GM18870 (cell line): ENCODE results near the gene C16orf89.
"Not testable (repeated sequence)": the region's sequence is repeated elsewhere in the genome, so short reads cannot be mapped to it uniquely, and the experiment has no call there.

Source experiments
- ATAC-seq: cut with Tn5 transposase; IDR thresholded peaks from one replicate; pipeline ENCODE4 v1.9.1; 2021; ENCODE audit warnings: moderate library complexity; ENCODE audit not compliant: unreplicated experiment

C16orf89 gene, protein sequence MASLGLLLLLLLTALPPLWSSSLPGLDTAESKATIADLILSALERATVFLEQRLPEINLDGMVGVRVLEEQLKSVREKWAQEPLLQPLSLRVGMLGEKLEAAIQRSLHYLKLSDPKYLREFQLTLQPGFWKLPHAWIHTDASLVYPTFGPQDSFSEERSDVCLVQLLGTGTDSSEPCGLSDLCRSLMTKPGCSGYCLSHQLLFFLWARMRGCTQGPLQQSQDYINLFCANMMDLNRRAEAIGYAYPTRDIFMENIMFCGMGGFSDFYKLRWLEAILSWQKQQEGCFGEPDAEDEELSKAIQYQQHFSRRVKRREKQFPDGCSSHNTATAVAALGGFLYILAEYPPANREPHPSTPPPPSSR

DNA sequence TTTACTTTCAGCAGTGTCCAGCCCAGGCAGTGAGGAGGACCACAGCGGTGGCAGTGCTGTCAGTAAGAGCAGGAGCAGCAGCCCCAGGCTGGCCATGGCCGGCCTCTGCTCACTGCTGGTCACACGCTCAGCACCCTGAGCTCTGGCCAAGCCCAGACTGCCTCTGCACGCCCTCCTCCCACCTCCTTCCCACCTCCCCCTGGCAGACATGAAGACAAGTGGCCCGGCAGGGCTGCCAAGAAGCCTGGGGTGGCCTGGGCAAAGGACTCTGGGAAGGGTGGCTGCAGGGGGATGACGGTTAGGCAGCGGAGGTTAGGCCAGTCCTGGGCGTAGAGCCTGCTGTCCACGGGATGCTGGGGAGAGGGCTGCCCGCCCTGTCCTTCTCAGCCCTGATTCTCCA is at the start of gene C16orf89:
Gene C16orf89, minus strand, starts transcription at position 144 of the 400 bp plus-strand sequence. Its CDS starts 48 bp downstream, at position 96.
- ATAC-seq = no peak

DNA sequence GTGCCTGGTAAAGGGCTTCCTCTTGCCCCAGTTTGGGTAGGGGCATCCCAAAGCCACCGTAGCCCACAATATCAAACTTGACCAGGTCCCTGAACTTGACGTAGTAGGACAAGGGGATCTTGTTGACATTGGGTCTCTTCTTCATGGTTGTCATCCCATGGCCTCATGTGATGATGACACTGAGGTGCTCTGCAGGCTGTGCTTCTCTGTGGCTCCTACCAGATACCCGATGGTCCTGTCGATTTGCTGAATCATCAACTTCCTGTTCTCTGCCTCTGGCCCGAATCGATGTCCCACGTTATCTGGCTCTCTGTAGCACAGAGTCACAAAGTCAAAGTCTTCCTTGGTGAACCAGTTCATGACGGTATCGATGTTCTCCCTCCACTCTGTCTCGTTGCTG is 45.2 kb upstream of the C16orf89 start:
- not testable (repeated sequence) for ATAC-seq

DNA sequence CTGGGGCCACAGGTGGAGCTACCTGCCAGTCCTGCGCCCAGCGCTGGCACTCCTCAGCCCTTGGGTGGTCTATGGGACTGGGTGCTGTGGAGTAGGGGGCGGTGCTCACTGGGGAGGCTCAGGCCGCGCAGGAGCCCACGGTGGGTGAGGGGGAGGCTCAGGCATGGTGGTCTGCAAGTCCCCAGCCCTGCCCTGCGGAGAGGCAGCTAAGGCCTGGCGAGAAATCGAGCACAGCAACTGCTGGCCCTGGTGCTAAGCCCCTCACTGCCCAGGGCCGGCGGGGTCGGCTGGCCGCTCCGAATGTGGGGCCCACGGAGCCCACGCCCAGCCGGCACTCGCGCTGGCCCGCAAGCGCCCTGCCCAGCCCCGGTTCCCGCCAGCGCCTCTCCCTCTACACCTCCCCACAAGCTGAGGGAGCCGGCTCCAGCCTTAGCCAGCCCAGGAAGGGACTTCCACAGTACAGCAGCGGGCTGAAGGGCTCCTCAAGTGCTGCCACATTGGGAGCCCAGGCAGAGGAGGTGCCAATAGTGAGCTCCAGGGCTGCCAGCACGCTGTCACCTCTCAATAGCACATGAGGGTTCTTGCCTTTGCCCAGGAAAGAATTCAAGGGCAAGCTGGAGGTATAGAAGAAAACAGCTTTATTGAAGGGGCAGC is 42.9 kb upstream of the C16orf89 start:
- no peak for ATAC-seq

DNA sequence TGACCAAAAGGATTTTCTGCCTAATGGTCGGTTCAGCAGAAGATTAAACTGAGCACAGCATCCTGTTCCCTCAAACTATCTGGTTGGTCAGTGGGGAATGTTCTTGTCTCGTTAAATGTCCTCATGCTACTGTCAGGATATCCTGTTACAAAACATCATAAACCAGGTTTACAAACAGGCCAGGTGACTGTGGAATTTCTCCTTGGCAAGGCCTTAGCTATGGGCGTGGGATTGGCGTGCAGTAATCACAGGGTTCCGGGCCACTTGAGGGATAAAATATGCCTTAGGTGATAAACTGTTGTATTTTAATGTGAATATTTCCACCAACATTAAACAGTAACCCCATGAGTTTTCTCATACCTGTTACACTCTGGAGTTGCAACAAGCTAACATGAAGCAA is 39.3 kb upstream of the C16orf89 start:
- ATAC-seq = not testable (repeated sequence)

DNA sequence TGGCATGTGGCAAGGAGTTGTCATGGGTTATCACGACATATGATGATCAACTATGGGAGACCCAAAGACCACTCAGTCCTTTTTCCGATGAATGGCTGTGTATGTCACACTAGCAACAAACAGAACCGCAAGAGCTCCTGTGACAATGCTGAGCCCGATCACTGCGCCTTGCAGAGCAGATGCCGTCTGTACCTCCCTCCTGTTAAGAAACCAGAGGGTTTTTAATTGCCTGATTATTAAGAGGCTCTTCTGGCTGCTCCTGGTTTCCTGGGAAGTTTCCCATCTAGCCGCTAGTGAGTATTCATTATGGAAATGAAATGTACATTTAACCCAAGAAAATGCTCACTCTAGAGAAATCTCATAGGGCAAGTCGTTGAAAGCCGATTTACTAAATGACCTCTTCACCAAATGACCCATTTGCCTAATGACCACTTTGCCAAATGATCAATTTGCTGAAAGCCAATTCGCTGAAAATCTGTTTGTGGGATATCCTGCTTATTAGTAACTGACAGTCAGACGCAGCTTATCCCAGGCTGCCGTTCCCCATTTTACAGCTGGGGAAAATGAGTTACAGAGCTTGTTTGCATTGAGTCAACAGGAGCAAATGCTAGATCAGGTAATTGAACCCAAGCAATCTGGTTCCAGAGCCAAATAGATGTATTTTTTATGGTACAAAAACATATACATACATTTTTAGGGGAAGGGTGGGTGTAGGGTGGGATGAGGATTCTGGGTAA is 37.7 kb upstream of the C16orf89 start:
- not testable (repeated sequence) for ATAC-seq

DNA sequence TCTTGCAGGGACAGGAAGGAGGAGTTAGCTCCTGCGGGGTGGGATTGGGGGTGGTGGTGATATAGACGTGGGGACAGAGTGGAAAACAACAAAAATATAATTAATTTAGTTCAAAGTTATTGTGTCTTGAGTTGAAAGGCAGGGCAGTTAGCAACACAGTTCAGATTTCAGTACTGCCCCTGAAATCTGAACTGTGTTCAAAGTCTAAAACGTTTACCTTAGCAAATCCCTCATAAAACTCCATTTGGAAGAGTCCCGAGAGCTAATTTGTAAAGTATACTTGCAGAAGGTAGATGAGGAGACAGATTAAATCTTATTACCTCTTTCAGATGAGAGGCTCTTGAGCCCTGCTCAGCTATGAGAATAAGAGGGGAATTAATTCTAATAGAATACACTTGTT is 33.4 kb upstream of the C16orf89 start:
- not testable (repeated sequence) for ATAC-seq

DNA sequence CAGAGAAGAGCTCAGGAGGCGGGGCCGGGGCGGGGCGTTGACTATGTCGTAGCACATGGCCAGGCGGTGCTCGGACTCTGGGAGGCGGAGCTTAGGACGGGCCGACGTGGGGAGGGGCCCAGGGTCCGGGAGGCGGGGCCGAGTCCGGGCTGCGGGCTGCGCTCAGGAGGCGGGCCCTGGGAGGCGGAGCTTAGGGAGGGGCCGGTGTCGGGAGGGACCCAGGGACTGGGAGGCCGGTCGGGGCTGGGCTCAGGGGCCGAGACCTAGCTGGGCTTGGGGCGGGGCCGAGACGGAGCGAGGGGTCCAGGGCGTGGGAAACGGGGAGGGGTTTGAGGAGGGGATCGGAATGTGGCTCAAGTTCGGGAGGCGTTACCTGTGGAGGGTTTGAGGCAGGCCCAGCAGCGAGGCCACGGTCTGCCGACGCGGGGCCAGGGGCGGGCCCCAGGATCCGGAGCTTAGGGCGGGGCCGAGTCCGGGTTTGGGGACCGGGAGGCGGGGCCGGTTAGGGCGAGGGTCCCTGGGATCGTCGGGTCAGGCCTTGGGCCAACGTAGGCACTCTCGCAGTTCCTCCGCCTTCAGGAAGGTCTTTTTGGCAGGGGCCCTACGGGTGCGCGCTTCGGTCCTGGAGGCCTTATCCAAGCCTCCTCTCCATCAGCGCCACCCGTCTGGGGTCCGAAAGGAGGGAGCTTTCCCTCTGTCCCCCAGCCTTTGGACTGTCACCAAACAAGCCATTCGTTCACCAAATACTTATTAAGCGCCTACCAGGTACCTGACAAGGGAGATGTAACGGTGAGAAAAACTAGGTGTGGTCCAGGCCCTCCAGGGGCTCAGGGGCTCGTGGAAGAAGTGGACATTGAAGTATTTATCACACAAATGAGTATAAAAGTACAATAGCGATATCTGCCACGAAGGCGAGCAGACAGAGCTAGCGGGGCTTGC is 32.7 kb upstream of the C16orf89 start:
- peak; percentile 70 for ATAC-seq

DNA sequence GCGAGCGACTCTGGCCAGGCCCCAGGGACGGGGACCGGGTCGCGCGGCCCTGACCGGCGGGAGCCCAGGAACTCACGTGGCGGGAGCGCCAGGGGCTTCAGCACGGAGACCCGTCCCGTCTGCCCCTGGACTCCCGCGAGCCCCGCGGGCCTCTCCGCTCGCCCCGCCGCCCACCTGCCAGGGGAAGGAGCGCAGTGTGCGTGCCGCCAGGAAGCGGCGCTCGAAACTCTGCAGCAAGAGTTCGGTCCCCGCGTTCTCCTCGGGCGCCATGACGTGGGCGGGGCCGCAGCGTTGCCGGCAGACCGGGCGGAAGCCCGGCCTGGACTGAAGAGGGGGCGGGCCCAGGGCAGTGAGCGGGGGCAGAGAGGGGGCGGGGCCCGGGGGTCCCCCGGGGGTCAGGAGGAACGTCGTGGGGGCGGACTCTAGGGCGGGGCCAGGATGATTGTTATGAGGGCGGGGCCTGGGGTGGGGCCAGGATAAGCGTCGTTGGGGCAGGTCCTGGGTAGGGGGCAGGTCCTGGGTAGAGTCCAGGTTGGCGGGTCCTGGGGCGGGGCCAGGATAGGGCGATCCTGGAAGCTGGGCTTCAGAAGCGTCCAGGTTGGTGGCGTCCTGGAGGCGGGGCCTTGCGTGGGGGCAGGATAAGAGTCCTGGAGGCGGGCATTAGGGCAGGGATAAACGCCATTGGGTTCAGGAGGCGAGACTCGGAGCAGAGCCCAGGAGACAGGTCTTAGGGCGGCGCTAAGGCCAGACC is 31.9 kb upstream of the C16orf89 start, which contains the start of gene EEF2KMT:
Gene EEF2KMT, minus strand, starts transcription at position 326 of the 751 bp plus-strand sequence. Its CDS starts 56 bp downstream, at position 270.
- peak; percentile 42 for ATAC-seq

DNA sequence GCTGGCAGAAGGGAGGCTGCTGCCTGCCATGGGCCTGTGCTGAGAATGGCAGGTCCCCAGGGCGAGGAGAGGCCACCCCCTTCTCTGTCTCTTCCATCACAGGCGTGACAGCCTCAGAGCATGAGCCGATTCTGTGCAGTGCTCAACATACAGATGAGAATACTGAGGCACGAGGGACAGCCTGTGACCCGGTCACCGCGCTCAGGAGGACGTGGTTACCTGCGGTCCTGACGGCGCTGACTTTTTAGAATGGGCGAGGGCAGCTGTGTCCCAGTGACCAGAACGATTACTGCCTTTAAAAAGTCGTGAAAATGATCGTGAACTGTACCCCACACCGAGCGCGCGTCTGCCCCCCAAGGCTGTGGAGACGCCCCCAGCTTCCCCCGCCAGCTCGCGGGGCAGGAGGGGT is 31.3 kb upstream of the C16orf89 start:
- not testable (repeated sequence) for ATAC-seq

DNA sequence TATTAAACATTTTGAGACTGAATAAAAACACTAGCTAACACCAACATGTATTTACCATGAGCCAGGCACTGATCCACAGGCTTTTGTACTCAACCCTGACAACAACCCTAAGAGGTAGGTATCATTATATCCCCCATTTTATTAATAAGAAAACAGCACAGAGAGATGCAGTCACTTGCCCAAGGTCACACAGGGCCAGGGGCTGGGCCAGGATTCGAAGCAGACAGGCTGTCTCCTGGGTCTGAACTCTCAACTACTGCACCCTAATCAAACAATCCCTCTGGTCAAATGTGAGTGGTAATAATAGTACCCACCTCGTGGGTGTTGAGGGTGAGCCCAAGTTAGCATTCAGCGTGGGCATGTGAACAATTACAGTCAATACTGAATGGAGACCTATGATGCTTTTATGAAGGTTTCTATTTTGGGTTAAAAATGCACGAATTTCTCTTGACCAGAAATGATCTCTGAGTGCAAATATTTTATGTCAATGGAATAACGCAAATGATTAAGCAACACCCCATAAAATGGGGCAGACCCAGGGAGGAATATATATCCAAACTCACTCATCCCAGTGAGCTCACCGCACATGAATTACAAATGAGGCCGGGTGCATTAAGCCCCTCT is 30.8 kb upstream of the C16orf89 start:
- ATAC-seq = not testable (repeated sequence)

DNA sequence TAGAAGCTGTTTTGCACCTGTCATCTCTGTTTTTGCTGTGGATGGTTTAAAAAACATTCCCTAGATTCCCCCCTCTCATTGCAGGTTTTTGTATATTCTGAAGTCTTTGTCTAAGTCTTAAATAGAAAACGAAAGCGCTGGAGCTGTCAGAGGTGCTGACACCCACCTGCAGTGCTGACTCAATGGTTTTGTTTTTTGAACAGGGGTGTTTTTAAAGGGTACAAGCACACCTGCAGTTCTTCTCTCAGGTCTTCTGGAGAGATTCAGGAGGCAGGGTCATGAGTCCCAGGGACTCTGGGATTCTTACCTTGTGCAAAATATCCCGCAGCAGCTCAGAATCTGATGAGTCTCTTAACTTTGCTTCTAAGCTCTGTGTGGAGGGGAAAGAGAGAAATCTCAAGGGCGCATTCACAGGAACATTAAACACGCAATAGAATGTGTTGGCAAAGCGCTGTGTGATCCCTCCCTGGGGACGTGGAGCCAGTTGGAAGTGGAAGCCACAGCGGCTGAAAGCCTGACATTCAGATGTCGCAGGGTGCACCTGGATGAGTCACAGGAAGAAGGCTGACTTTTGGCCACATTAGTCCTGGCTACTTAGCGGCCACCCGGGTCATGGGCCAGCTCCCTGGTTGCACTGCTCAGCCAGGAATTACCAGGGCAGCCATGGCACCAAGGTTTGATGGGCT is 29.5 kb upstream of the C16orf89 start:
- not testable (repeated sequence) for ATAC-seq

DNA sequence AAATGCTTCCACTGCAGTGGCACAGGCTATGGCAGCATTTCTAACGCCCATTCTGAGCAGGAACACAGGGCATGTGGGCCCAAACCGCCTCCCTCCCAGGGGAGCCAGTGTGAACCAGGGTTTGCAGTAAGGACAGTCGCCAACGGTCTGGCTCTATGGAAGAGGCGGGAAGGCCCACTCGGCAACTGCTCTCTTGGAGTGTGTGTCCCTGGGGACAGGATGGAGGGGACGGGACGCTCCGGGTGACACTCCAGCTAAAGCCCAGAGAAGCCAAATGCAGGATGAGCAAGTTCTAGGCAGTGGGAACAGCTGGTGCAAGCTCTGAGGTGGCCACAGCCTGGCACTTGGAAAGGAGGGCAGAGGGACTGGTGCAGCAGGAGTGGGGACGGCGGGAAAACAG is 28.0 kb upstream of the C16orf89 start:
- ATAC-seq = not testable (repeated sequence)

DNA sequence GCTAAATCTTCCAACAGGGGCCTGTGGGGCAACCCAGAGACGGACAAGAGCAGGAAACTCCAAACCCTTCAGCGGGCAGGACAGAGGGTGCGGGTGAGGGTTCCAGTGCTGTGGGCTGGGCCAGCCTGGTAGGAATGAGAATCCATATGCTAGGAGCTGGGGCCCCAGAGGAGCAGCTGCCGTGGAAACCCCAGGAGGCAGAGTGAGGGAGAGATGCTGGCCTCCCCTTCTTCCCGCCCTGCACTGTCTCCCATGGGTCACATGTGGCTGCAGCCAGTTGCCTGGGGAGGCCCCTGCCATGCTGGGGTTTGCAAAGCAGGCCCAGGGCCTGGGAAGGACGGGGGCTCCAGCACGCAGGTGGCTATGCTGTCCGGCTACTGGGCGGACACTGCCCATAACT is 27.3 kb upstream of the C16orf89 start:
- ATAC-seq = not testable (repeated sequence)

DNA sequence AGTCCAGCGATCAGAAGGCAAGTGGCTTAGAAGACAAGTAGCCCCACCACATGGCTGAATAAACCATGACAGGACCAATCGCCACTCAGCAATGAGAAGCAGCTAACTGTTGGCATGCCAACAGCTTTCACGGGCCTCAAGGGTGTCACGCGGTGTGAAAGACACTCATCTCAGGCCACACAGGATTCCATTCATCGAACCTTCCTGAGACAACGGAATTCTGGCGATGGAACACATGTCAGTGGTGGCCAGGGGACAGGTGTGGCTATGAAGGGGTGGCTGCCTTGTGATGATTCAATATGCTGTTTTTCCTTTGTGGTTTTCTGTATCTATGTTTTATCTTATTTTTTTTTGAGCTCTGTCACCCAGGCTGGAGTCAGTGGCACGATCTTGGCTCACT is 24.8 kb upstream of the C16orf89 start:
- ATAC-seq = not testable (repeated sequence)

DNA sequence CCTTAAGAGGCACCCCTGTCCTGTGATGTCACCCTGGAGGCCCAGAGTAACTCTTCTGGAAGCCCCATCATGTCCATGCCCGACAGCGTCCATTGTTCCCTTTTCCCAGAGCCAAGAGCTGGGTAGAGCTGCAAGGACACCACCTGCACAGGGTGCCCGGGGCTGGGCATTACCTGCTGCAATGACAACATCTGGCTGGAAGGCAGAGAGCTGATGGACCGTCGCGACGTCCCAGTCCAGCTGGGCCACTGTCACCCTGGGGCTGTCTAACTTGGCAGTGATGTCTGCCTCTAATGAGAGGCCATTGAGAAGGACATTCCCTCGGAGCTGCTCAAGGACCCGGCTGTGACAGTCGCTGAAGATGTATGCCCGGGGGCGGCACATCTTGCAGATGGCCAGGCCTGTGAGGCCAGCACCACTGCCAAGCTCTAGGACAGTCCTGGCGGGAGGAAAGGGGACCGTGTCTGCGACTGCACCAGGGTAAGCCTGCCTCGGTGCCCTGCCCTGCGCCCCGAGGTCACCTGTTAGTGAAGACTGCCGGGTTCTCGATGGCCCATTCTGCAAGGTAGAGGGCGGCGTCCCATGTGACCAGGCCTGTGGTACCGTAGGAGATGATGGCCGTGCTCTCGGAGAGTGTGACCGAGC is 24.3 kb upstream of the C16orf89 start:
- ATAC-seq = not testable (repeated sequence)

DNA sequence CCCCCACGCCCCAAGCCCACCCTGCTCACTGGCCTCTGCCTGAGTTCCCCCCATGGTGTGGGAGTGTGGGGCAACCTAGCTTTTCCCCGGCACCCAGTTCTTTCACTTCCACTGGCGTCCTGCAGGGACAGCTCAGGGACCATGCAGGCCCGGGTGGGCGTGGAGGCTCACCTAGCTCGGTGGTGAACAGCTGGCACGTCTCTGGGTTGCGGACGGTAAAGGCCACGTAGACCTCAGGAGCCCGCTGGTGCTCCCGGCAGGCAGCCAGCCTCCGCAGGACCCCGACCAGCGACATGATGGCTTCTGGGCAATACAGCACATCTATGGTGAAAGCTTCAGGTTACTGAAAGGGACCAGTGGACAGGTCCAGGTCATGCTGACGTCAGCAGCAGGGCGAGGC is 23.2 kb upstream of the C16orf89 start:
- not testable (repeated sequence) for ATAC-seq

DNA sequence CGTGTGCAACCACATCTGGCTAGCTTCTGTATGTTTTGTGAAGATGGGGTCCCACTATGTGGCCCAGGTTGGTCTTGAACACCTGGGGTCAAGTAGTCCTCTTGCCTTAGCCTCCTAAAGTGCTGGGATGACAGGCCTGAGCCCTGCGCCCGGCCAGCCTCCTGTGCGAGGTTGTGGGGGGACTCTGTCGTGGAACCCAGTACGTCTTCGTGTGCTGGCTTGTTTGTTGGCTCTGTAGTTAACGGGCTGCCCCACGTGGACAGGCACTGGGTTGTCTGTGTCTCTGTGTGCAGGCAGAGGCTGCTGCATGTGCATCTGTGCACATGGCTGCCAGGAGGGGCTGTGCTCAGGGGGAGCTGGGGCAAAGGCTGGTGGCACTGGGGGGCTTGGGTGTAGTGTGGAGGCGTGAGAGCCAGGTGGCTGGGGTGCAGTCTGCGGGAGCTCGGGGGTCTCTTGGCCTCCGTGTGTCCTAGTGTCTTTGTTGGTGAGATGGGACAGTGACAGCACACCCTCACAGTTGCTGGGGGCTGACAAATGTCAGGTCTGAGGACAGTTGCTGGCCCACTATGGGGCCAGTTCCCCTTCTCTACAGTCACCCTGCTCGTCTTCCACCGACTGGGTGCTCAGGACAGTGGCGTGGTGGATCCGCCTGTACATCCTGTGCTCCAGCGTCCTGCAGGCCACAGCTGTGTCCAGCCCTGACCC is 22.5 kb upstream of the C16orf89 start:
- ATAC-seq = not testable (repeated sequence)
